Astrocyte of the cerebellum (primary cell): ENCODE results near the gene FBN2.
"Not testable (repeated sequence)": the region's sequence is repeated elsewhere in the genome, so short reads cannot be mapped to it uniquely, and the experiment has no call there.

Experiments
- DNase-seq: peaks from one replicate; pipeline ENCODE4 v3.0.0-alpha.2; 2011; ENCODE audit warnings: low read depth
- H3K4me3 ChIP-seq: 2 replicates; pipeline ENCODE4 v1.5.1; 2011; ENCODE audit warnings: mild to moderate bottlenecking, low read depth, low read length, moderate library complexity
- in situ Hi-C: cut with HindIII; loops from 2 replicates; pipeline ENCODE4 v1.10.0; 2017; ENCODE audit warnings: low sequenced_read_pairs
- TF ChIP-seq, protein P1 (sequence below): IDR thresholded peaks from 2 replicates; pipeline ENCODE4 v1.5.1; 2012; ENCODE audit warnings: low read length, low read depth, moderate library complexity, mild to moderate bottlenecking; ENCODE audit errors: missing control alignments

The FBN2 gene

DNA sequence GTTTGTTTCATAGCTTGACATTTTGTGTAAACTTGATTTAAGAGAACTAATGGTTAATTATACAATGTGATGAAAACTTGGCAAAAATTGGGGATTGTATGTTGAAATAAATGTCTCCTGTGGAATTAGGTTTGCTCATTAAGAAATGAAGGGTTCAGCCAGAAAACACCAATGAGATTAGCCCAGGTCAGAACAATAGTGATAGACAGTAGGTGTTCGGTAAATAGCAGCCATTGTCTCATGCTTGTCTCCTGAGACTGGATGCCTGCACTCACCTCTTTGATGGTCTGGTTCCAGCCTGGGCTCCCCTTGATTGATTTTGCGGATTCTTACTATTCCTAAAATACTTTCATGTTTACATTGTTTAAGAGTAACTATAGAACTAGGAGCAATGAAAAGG lies 135.5 kb downstream of the FBN2 start:
- no peak overlapping the region for H3K4me3 ChIP-seq
- in situ Hi-C loops = no loop called here
- DNase-seq = no peak
- TF ChIP-seq, protein P1, sequence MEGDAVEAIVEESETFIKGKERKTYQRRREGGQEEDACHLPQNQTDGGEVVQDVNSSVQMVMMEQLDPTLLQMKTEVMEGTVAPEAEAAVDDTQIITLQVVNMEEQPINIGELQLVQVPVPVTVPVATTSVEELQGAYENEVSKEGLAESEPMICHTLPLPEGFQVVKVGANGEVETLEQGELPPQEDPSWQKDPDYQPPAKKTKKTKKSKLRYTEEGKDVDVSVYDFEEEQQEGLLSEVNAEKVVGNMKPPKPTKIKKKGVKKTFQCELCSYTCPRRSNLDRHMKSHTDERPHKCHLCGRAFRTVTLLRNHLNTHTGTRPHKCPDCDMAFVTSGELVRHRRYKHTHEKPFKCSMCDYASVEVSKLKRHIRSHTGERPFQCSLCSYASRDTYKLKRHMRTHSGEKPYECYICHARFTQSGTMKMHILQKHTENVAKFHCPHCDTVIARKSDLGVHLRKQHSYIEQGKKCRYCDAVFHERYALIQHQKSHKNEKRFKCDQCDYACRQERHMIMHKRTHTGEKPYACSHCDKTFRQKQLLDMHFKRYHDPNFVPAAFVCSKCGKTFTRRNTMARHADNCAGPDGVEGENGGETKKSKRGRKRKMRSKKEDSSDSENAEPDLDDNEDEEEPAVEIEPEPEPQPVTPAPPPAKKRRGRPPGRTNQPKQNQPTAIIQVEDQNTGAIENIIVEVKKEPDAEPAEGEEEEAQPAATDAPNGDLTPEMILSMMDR = no peak

DNA sequence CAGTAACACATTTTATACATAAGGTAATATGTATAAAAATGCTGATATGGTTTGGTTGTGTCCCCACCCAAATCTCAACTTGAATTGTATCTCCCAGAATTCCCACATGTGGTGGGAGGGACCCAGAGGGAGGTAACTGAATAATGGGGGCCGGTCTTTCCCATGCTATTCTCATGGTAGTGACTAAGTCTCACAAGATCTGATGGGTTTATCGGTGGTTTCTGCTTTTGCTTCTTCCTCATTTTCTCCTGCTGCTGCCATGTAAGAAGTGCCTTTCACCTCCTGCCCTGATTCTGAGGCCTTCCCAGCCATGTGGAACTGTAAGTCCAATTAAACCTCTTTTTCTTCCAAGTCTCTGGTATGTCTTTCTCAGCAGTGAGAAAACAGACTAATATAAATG lies 137.3 kb downstream of the FBN2 start:
- DNase-seq, in situ Hi-C loops, H3K4me3 ChIP-seq: not testable (repeated sequence)

DNA sequence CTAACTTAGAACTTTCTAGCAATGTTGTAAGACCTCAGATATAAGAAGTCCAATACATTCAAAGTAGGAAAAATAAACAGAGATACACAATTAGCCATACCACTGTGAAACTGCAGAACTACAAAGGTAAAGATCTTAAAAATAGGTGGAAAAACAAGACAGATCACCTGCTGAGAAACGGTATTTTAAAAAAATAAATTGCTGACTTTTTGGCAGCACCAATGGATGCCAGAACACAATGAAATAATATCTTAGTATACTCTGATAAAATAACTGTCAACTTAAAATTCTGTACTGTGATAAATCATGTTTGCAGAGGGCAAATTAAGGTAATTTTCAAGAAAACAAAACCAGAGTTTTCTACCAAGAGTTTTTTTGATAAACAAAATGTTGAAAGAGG lies 138.9 kb downstream of the FBN2 start:
- TF ChIP-seq, protein P1 = no peak
- no peak overlapping the region for H3K4me3 ChIP-seq
- no peak for DNase-seq
- in situ Hi-C loops = no loop called here

DNA sequence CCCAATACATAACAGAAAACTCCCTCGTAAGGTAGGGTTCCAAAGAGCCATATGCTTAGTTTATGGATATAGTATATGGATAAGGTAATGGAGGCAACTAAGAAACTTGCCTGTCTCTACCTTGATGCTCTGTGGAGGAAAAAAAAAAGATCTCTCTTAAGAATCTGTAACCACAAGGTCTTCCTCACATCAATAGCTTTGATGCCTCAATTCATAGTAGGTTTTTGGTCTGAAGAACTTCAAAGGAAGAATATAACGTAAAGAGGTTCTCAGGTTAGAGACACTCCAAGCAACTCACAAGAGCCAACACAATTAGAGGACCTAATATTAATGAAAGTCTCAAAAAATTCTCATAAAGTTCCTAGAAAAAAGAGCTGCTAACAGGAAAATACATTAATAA lies 140.2 kb downstream of the FBN2 start:
- TF ChIP-seq, protein P1 = no peak
- in situ Hi-C loops = no loop called here
- no peak overlapping the region for H3K4me3 ChIP-seq
- DNase-seq = no peak

DNA sequence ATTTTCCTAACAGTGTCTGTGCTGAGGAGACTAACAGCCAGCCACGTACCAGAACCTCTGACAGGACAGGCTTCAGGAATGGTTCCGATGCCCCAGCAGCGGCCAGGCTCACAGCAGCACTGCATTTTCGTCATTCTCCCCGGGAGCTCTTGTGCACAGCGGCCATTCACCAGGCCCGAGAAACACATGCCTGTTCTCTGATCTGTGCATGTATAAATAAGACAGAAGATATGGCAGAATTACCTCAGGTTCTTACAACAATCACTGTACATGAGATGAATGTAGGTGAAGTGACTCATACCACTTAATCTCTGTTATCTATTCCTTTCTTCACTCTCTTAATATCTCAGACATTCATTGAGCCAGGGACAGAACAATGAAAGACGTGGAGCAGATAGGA lies 143.0 kb downstream of the FBN2 start:
- no peak overlapping the region for H3K4me3 ChIP-seq
- no peak for DNase-seq
- in situ Hi-C loops = no loop called here
- TF ChIP-seq, protein P1 = no peak

DNA sequence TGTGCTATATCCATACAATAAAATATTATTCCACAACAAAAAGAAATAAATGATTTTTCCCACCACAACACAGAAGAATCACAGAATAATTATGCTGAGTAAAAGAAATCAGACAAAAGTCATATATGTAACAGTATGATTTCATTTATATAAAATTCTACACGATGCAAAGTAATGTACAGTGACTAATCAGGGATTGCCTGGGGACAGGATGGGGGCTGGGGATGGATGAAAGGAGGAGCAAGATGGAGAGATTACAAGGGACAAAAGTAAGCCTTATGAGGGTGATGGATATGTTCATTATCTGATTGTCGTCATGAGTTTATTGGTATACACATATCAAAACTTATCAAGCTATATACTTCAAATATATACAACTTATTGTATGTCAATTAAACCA lies 154.0 kb downstream of the FBN2 start:
- TF ChIP-seq, protein P1 = no peak
- no peak overlapping the region for H3K4me3 ChIP-seq
- in situ Hi-C loops = no loop called here
- DNase-seq = no peak

DNA sequence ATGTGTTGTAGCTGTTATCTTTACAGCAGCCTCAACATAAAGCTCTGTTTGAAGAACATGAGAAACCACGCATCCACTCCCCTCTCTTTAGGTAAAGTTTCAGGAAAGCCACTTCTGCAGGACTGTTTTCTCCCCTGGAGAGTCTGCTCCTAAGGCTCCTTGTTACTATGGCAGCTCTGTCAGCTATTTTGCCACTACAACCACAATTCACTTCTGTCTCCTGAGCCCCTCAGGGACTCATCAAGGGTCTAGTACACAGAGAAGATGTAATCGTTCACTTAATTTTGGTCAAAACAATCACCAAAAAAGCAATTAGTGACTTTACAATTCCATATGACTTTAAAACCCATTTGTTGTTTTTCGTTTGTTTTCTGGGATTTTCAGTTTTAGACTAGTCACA lies 157.7 kb downstream of the FBN2 start:
- TF ChIP-seq, protein P1 = no peak
- in situ Hi-C loops = no loop called here
- DNase-seq = no peak
- H3K4me3 ChIP-seq = no peak overlapping the region
